SJCRH30 (cell line): ENCODE measurements around the gene EDIL3. TPM values are rescaled to one million over a fixed set of nuclear protein-coding genes. Genes with fewer than 3 reads are reported as not detected.
"Not testable (repeated sequence)": the region's sequence is repeated elsewhere in the genome, so short reads cannot be mapped to it uniquely, and the experiment has no call there.

Experiments
- DNase-seq, 2 experiments: peaks; one replicate each; pipeline ENCODE4 v3.0.0-alpha.2; 2015 to 2020
- H3K27ac ChIP-seq: fragments of 250-450 bp; sonication (Bioruptor Pico); 2 replicates; pipeline ENCODE4 v1.5.1; 2020; ENCODE audit warnings: mild to moderate bottlenecking, moderate library complexity
- H3K27me3 ChIP-seq: fragments of 250-450 bp; sonication (Bioruptor Pico); 2 replicates; pipeline ENCODE4 v1.5.1; 2020; ENCODE audit warnings: mild to moderate bottlenecking, moderate library complexity
- H3K36me3 ChIP-seq: fragments of 250-450 bp; sonication (Bioruptor Pico); 2 replicates; pipeline ENCODE4 v1.5.1; 2020; ENCODE audit warnings: mild to moderate bottlenecking, moderate library complexity
- H3K4me1 ChIP-seq: fragments of 250-450 bp; sonication (Bioruptor Pico); 2 replicates; pipeline ENCODE4 v1.5.1; 2020; ENCODE audit warnings: mild to moderate bottlenecking, moderate library complexity
- H3K4me3 ChIP-seq: fragments of 250-450 bp; sonication (Bioruptor Pico); 2 replicates; pipeline ENCODE4 v1.5.1; 2020; ENCODE audit warnings: mild to moderate bottlenecking, moderate library complexity
- H3K9me3 ChIP-seq: fragments of 250-450 bp; sonication (Bioruptor Pico); replicated peaks from 2 replicates; pipeline ENCODE4 v1.5.1; 2020; ENCODE audit warnings: mild to moderate bottlenecking, moderate library complexity
- total RNA-seq: library from RNA; depleted of rRNA; stranded (reverse); fragments of >200 nt; shearing (Covaris generic); gene quantifications from 2 replicates; pipeline ENCODE4 v1.2.3, GENCODE V29; 2014

Gene EDIL3
- total RNA-seq, 1 experiment from 2014 or later: 29.0 TPM

DNA sequence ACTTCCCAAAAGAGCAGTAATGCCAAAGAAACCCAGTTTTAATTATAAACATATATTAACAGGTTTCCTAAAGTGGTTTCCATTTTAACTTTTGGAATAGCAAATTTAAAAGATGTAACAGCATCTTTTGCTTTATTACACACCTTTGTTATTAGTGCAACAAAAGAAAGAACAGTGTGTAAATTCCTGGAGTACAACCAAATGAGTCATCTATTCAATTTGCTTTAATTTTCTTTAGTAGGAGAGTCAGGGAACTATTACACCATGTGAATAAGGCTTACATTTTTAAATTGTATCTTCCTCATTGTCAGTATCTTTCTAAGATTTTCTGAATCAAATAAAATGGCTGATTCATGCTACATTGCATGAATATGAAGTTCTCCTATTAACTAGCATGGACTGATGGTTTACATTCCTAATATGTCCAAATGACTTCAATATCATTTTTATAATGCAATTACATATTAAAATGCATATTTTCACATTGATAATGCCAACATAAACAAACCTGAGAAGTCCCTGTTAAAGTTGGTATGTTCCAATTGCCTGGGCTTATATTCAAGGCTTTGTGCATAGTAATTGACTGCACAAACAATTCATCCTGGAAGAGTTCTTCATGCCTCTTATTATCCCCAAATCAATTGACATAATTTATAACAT is 22.5 kb downstream of the EDIL3 start:
- no peak overlapping the region for H3K27ac ChIP-seq
- no peak for DNase-seq

DNA sequence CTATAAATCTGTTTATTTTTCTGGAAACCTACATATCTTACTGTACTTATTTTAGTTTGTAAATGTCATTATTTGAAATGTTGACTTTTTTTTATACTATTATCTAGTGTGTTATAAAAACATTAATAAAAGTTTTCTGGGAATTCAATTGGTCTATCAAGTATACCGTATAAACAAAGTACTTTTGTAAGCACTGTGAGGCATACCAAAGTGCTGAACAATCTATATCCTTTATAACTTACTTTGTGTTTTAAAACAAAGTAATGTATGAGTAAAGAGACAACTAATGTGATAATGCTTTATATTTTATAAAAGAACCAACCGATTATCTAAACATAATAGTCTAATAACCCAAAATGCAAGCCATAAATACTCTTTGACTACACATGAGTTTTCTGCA is 23.1 kb downstream of the EDIL3 start:
- Histone ChIP-seq H3K27me3 (no peaks in the 10 kb centered on the region), H3K36me3 (no peaks in the 10 kb centered on the region), H3K4me3 (no peak overlapping the region), H3K4me1 (no peaks in the 10 kb centered on the region), H3K27ac (no peak overlapping the region), H3K9me3 (no peaks in the 10 kb centered on the region)
- DNase-seq: no peak

More for the DNA sequence above, 22.5 kb downstream of the EDIL3 start:
- H3K4me1 ChIP-seq: no peaks in the 10 kb centered on the region
- H3K4me3 ChIP-seq: no peak overlapping the region
- H3K9me3 ChIP-seq: no peaks in the 10 kb centered on the region
- H3K36me3 ChIP-seq: no peaks in the 10 kb centered on the region
- H3K27me3 ChIP-seq: no peaks in the 10 kb centered on the region

GRCh38 chr5:84360056-84360455 is 24.6 kb downstream of the EDIL3 start:
- H3K27ac ChIP-seq: no peak overlapping the region
- no peaks in the 10 kb centered on the region for H3K9me3 ChIP-seq
- no peaks in the 10 kb centered on the region for H3K4me1 ChIP-seq
- H3K36me3 ChIP-seq: no peaks in the 10 kb centered on the region
- H3K4me3 ChIP-seq: no peak overlapping the region
- no peak for DNase-seq
- no peaks in the 10 kb centered on the region for H3K27me3 ChIP-seq

DNA sequence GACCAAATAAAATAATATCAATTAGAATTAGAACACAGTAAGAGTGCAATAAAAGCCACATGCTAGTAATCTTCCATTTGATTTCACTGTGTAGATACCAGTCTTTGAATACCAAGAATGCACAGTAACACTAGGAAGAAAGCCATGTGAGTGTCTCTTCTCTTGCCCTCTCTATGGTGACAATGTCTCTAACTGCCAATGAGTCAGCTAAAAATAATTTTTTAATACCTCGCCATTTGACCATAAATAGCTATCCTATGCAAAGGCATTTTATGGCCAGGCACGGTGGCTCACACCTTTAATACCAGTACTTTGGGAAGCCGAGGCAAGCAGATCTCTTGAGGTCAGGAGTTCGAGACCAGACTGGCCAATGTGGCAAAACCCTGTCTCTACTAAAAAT is 30.6 kb downstream of the EDIL3 start:
- no peak for DNase-seq
- Histone ChIP-seq H3K9me3 (peaks cover 5% of the 10 kb centered on the region; the same call in 1 of the 2 replicates), H3K36me3 (no peaks in the 10 kb centered on the region), H3K4me3 (no peak overlapping the region), H3K27me3 (no peaks in the 10 kb centered on the region), H3K4me1 (no peaks in the 10 kb centered on the region), H3K27ac (no peak overlapping the region)

GRCh38 chr5:84344788-84345187 is 39.9 kb downstream of the EDIL3 start:
- no peak overlapping the region for H3K27ac ChIP-seq
- H3K9me3 ChIP-seq: no peaks in the 10 kb centered on the region
- H3K36me3 ChIP-seq: no peaks in the 10 kb centered on the region
- H3K27me3 ChIP-seq: no peaks in the 10 kb centered on the region
- no peak for DNase-seq
- no peak overlapping the region for H3K4me3 ChIP-seq
- H3K4me1 ChIP-seq: no peaks in the 10 kb centered on the region

- DNase-seq: no peak
- Histone ChIP-seq H3K9me3 (no peaks in the 10 kb centered on the region), H3K4me1 (no peaks in the 10 kb centered on the region), H3K27ac (no peak overlapping the region), H3K4me3 (no peak overlapping the region), H3K36me3 (no peaks in the 10 kb centered on the region), H3K27me3 (no peaks in the 10 kb centered on the region)
Observed at GRCh38 chr5:84343171-84343570, 41.5 kb downstream of the EDIL3 start.

GRCh38 chr5:84332106-84332505 is 52.6 kb downstream of the EDIL3 start:
- no peak for DNase-seq
- H3K27me3 ChIP-seq: no peaks in the 10 kb centered on the region
- no peak overlapping the region for H3K4me3 ChIP-seq
- no peaks in the 10 kb centered on the region; the same call in 1 of the 2 replicates for H3K9me3 ChIP-seq
- H3K4me1 ChIP-seq: no peaks in the 10 kb centered on the region
- H3K27ac ChIP-seq: no peak overlapping the region
- H3K36me3 ChIP-seq: no peaks in the 10 kb centered on the region

DNA sequence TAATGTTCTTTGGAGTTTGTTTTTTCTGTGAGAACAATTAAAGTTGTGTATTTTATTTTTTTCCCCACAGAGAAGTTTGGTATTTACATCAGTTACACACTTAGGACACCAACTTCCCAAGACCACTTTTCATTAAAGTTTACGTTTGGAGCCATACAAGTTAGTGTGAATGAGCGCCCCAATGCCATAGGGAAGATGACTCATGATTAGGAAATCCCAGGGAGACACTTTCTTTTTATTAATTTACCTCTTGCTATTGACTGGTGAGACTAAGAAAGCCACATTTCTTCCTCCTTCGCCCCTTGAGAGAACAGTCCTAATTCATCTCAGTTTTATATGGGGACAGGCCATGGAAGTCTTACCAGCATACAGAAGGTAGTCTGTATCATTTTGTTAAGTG is 57.1 kb downstream of the EDIL3 start:
- DNase-seq: no peak
- no peaks in the 10 kb centered on the region for H3K4me1 ChIP-seq
- no peaks in the 10 kb centered on the region for H3K27me3 ChIP-seq
- H3K4me3 ChIP-seq: no peak overlapping the region
- H3K36me3 ChIP-seq: no peaks in the 10 kb centered on the region
- H3K27ac ChIP-seq: no peak overlapping the region
- H3K9me3 ChIP-seq: peaks cover 6% of the 10 kb centered on the region; the same call in 1 of the 2 replicates

DNA sequence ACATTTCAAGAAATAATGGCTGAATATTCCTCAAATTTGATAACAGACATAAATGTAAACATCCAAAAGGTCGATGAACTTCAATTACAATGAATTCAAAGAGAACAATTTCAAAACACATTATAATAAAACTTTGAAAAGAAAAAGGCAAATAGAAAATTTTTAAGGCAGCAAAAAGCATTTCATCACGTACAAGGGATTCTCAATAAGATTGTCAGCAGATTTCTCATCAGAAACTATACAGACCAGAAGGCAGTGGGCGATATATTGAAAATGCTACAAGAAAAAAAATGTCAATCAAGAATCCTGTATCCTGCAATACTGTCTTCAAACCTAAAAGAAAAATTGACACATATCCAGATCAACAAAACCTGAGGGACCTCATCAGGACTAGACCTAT is 62.0 kb downstream of the EDIL3 start:
- H3K4me3 ChIP-seq: no peak overlapping the region
- peaks cover 9% of the 10 kb centered on the region; the same call in 1 of the 2 replicates for H3K9me3 ChIP-seq
- no peaks in the 10 kb centered on the region for H3K4me1 ChIP-seq
- H3K36me3 ChIP-seq: no peaks in the 10 kb centered on the region
- no peak for DNase-seq
- H3K27ac ChIP-seq: no peak overlapping the region
- no peaks in the 10 kb centered on the region for H3K27me3 ChIP-seq

GRCh38 chr5:84317826-84318225 is 66.9 kb downstream of the EDIL3 start:
- not testable (repeated sequence) for DNase-seq, H3K9me3 ChIP-seq, H3K36me3 ChIP-seq, H3K27ac ChIP-seq, H3K4me3 ChIP-seq, H3K27me3 ChIP-seq, H3K4me1 ChIP-seq

GRCh38 chr5:84312280-84312679 is 72.4 kb downstream of the EDIL3 start:
- not testable (repeated sequence) for H3K4me3 ChIP-seq, H3K27me3 ChIP-seq, H3K27ac ChIP-seq, DNase-seq, H3K36me3 ChIP-seq, H3K9me3 ChIP-seq, H3K4me1 ChIP-seq

DNA sequence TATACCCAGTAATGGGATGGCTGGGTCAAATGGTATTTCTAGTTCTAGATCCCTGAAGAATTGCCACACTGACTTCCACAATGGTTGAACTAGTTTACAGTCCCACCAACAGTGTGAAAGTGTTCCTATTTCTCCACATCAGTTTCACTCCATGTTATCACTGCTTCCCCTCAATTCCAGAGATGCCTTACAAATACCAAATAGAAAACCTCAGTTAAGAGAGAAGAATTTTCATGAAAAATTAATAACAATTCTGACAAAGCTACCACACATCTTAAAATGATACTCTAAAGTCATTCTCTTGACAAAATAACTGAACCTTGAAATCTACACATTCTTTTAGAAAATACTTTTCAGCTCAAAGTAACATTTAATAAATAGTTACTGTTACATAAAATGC is 74.8 kb downstream of the EDIL3 start:
- H3K4me3 ChIP-seq, H3K27ac ChIP-seq, DNase-seq: not testable (repeated sequence)

GRCh38 chr5:84306601-84307000 is 78.1 kb downstream of the EDIL3 start:
- DNase-seq: no peak
- Histone ChIP-seq H3K9me3 (peaks cover 3% of the 10 kb centered on the region; the same call in 1 of the 2 replicates), H3K36me3 (no peaks in the 10 kb centered on the region), H3K27me3 (no peaks in the 10 kb centered on the region), H3K4me3 (no peak overlapping the region), H3K27ac (no peak overlapping the region), H3K4me1 (peaks cover 7% of the 10 kb centered on the region)

More for the DNA sequence above, 74.8 kb downstream of the EDIL3 start:
- H3K4me1 ChIP-seq, H3K36me3 ChIP-seq, H3K9me3 ChIP-seq, H3K27me3 ChIP-seq: not testable (repeated sequence)

DNA sequence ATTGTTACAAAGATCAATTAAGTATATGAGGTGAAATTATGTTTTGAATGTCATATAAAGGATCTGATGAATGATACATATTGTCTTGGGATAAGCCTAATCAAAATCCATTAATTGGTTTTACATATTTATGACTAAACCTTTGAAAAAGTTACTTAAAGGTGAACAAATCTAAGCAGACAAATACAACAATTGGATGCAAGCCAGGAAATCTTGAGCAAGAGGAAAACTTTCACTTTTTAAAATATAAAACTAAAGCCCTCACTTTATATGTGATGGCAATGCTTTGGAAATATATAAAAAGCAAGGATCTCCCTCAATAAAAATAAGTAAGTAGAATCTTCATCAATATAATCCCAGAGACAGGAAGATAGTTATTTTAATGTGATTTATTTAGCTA is 80.1 kb downstream of the EDIL3 start:
- Histone ChIP-seq H3K4me1 (no peaks in the 10 kb centered on the region), H3K4me3 (no peak overlapping the region), H3K36me3 (no peaks in the 10 kb centered on the region), H3K27ac (no peak overlapping the region), H3K9me3 (peaks cover under 1% of the 10 kb centered on the region; the same call in 1 of the 2 replicates), H3K27me3 (no peaks in the 10 kb centered on the region)
- DNase-seq: no peak

DNA sequence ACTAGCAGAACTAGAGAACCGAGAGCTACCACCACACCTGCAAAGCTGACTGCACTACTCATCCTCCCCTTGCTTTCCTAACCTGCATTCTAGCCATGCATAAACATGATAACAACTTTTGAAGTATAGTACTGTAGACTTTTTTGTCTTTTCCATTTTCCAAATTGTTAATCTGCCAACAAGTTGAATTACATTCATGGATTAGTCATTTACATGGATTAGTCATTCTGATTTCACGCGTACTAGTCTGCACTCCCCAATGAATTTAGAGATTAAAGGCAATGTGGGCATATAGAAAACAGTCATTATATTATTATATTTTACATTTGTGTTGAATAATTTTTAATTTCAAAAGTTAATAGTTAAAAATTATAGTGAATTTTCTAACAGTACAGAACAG is 81.4 kb downstream of the EDIL3 start:
- H3K36me3 ChIP-seq: no peaks in the 10 kb centered on the region
- no peak overlapping the region for H3K27ac ChIP-seq
- H3K9me3 ChIP-seq: no peaks in the 10 kb centered on the region
- H3K4me3 ChIP-seq: no peak overlapping the region
- DNase-seq: no peak
- no peaks in the 10 kb centered on the region for H3K27me3 ChIP-seq
- no peaks in the 10 kb centered on the region for H3K4me1 ChIP-seq

GRCh38 chr5:84301535-84301934 is 83.1 kb downstream of the EDIL3 start:
- no peak overlapping the region for H3K27ac ChIP-seq

More at GRCh38 chr5:84301535-84301934, 83.1 kb downstream of the EDIL3 start:
- H3K27me3 ChIP-seq: no peaks in the 10 kb centered on the region
- H3K36me3 ChIP-seq: no peaks in the 10 kb centered on the region
- H3K9me3 ChIP-seq: no peaks in the 10 kb centered on the region
- no peaks in the 10 kb centered on the region for H3K4me1 ChIP-seq
- DNase-seq: no peak
- H3K4me3 ChIP-seq: no peak overlapping the region
